ENCODE measurements around the gene MORF4L2. TPM values are rescaled to one million over a fixed set of nuclear protein-coding genes. Genes with fewer than 3 reads are reported as not detected.

The MORF4L2 gene
- total and polyA plus RNA-seq, 4 donors: 90.9 to 366 (median 175) TPM

DNA sequence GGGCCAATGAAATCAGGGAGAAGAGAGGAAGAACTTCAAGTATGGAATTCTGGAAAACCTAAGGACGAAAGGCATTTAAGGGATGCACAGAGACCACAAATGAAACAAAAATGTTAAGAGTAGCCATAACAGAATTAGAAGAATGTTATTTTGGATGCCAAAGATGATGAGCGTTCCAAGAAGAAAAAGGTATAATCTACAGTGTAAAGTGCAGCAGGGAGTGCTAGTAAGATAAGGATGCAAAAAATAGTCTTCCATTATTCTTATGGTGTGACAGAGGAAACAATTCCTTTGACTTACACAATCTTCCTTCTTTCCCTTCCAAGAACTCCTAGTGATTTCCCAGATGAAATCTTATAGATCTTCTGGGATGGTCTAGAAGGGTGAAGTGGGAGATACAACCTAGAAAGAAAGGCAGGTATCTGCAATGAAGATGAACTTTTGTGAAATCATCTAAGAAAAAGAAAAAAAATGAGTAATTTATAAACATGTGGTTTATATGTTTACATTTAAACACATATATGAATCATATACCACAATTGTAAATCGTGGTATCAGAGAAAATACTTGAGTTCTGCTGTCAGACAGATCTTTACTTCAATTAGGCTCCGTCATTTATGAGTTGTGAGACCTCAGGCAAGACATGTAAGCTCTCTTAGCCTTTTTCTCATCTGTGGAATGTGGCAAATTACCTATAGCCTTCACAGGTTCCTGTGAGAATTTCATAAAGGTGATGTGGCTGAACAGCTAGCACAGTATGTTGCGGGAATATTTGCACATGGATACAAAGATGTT lies 8.1 kb downstream of the MORF4L2 start:
- no peaks in the 10 kb centered on the region for H3K9me3 ChIP-seq (ENCODE audit: control insufficient read depth in 4 of 4, low read length in 3 of 4)
- no peak overlapping the region for H3K9ac ChIP-seq (ENCODE audit: low read depth in 1 of 2, low read length in 2 of 2)
- peaks cover 3 to 37% (median 28%) of the 10 kb centered on the region in 4 donors for H3K36me3 ChIP-seq (ENCODE audit: control insufficient read depth in 4 of 4, insufficient read depth in 3 of 4, low read depth in 1 of 4, low read length in 3 of 4)
- no peak for TF ChIP-seq RXRA (IDR thresholded peaks at IDR 0.05)
- TF ChIP-seq REST (IDR thresholded peaks at IDR 0.05): no peak
- TF ChIP-seq, protein P1, sequence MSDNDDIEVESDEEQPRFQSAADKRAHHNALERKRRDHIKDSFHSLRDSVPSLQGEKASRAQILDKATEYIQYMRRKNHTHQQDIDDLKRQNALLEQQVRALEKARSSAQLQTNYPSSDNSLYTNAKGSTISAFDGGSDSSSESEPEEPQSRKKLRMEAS (IDR thresholded peaks at IDR 0.05): no peak
- no peak overlapping the region for H3K27ac ChIP-seq (ENCODE audit: low read depth in 1 of 2, low read length in 2 of 2)
- H3K27me3 ChIP-seq (ENCODE audit: control insufficient read depth in 4 of 4, insufficient read depth in 4 of 4, low read length in 3 of 4): no peaks in the 10 kb centered on the region
- H3K4me1 ChIP-seq (ENCODE audit: control insufficient read depth in 4 of 4, insufficient read depth in 4 of 4, low read length in 3 of 4): no peaks in the 10 kb centered on the region
- no peak overlapping the region for H3K4me3 ChIP-seq (ENCODE audit: low read depth in 1 of 3, low read length in 3 of 3)
- no peak for DNase-seq (ENCODE audit: low spot score)
- 95% methylated on average over 5 of the region's 5 CpGs for WGBS

DNA sequence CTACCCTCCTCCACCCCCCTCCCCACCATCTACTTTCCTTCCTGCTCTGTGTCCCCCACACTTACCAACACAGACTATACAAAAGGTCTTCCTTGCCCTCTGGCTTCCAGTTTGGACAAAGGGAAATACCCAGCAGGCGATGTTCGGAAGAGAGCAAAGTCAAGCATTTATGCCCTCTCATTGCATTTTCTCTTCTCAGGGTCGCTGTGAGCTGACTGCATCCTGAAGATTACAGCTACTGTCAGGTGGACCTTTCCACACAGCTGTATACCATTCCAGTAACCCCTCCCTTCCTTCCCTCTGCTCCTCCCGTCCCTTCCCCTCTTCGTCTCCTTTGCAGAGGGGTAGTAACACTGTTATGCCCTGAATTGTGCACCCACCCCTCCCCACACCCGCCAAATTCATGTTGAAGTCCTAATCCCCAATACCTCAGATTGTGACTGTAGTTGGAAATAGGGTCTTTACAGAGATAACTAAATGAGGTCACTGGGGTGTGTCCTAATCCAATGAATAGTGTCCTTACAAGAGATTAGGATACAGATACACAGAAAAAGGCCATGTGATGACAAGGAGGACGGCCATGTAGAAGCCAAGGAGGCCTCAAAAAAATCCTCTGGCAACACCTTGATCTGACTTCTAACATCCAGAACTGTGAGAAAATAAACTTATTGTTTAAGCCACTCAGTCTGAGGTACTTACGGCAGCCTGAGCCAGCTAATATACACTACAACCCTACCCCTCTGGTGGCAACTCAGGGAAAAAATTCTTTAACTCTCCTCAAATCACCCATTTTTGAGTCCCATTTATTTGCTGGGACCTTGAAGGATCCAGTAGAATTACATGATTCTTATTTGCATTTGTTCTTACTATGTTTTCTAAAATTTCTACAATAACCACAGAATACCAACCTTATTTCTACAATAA lies 11.7 kb downstream of the MORF4L2 start:
- Histone ChIP-seq H3K36me3 (ENCODE audit: control insufficient read depth in 4 of 4, insufficient read depth in 3 of 4, low read depth in 1 of 4, low read length in 3 of 4) (peaks cover 3 to 25% (median 17%) of the 10 kb centered on the region in 4 donors), H3K9ac (ENCODE audit: low read depth in 1 of 2, low read length in 2 of 2) (no peak overlapping the region), H3K4me1 (ENCODE audit: control insufficient read depth in 4 of 4, insufficient read depth in 4 of 4, low read length in 3 of 4) (no peaks in the 10 kb centered on the region), H3K9me3 (ENCODE audit: control insufficient read depth in 4 of 4, low read length in 3 of 4) (no peaks in the 10 kb centered on the region), H3K27ac (ENCODE audit: low read depth in 1 of 2, low read length in 2 of 2) (no peak overlapping the region), H3K27me3 (ENCODE audit: control insufficient read depth in 4 of 4, insufficient read depth in 4 of 4, low read length in 3 of 4) (no peaks in the 10 kb centered on the region), H3K4me3 (ENCODE audit: low read depth in 1 of 3, low read length in 3 of 3) (no peak overlapping the region)
- DNase-seq (ENCODE audit: low spot score): no peak
- TF ChIP-seq FOXA2 (IDR thresholded peaks at IDR 0.05): no peak
- no peak for TF ChIP-seq YY1 (IDR thresholded peaks at IDR 0.05)
- TF ChIP-seq, protein P1 (IDR thresholded peaks at IDR 0.05): no peak
- no peak for TF ChIP-seq JUND (IDR thresholded peaks at IDR 0.05)
- TF ChIP-seq HNF4G (IDR thresholded peaks at IDR 0.05): no peak
- TF ChIP-seq REST (IDR thresholded peaks at IDR 0.05): no peak
- 83% methylated on average over 8 of the region's 8 CpGs for WGBS

Data from liver (tissue), 9 donors.